ENCODE results near the gene TRAPPC3L.

Gene TRAPPC3L

DNA sequence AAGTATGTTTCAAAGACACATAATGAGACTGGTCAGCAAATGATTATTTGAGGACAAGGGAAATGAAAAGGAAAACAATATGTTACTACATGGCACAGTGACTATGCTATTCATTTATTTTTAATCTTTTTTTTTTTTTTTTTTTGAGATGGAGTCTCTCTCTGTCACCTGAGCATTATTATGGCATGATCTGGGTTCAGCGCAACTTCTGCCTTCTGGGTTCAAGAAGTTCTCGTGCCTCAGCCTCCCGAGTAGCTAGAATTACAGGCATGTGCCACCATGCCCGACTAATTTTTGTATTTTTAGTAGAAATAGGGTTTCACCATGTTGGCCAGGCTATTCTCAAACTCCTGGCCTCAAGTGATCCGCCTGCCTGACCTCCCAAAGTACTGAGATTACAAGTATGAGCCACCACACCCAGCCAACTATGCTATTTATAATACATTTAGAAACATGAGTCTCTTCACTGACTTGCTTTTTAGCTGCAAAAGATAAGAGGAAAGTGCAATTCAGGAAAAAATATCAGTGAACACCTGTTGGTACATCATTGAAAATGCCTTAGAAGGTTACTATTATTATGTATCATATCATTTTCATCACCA, 11.4 kb upstream of the TRAPPC3L start:
- DNase-seq, result no peak

DNA sequence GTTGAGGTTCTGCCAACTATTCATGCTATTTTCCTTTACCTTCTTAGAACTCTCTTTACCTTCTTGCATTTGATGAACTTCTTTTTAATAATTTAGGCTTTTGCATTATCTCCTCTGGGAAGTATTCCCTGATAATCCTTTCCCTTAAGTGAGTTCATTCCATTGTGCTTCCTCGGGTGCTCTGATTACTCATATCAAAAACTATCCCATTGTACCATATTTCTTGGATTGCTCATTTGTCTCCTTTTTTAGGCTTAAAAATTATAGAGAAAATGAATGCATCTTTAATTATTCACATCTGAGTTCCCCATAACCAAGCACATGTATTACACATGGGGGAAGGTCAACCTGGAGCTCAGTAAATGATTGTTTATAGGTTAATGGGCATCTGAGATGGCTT, 10.6 kb upstream of the TRAPPC3L start:
- no peak for DNase-seq

DNA sequence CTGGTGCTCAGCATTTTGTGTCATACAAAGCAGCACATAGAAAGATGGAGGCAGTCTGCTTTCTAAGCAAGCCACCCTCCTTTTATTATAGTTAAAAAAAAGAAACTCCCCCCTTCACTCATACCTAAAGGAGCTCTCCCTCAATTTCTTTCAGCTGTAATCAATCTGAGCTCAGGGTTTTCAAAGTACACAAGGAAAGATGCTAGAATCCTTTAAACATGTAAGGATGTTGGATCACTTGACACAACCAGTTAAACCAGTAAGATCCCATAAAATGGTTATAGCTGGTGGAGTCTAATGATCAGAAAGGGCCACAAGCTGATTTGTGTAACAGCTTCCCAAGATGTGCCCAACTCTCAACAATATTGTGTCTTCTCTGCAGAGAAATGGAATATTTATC, 8.0 kb upstream of the TRAPPC3L start, which contains the start of gene CALHM4:
Gene CALHM4 (plus strand): TSS at position 301 of the 400 bp plus-strand sequence. CDS start 43 bp downstream, at position 344.
- DNase-seq, result no peak

DNA sequence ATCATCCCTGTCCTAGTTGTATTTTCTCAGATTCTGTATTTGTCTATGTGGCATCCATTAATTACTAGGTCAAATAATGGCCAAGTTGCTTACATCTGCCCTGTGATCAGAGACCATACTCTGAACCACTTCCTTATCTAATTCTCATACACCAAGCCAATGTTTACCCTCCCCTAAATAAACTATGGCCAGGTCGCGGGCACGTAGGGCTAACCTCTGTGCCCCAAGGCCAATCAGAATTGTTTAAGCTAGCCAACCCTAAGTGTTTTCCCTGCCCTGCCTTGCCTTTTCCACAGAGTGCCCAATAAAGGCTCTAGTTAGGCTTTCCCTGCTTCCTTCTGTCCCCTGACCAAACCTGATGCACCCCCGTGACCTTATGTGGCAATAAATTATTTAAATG, 5.3 kb upstream of the TRAPPC3L start:
- no peak for DNase-seq

DNA sequence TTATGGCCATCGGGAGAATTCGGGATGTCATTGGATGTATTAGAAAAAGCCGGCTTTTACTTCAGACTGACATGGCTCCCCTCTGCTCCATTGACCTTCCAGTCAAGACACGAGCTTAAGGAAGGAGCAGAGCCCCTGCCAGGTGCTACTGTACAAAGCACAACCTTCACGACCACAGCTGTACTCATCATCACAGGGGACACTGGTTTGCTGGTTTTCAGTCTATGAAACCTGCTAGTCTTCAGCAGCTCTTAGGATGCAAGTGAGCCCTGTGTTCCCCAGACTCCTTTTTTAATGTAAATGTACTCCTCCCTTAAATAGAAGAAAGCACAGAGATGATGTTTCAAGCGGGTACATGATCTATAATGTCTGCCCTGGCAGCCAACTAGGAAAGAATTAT, 1.9 kb upstream of the TRAPPC3L start:
- DNase-seq, result no peak

DNA sequence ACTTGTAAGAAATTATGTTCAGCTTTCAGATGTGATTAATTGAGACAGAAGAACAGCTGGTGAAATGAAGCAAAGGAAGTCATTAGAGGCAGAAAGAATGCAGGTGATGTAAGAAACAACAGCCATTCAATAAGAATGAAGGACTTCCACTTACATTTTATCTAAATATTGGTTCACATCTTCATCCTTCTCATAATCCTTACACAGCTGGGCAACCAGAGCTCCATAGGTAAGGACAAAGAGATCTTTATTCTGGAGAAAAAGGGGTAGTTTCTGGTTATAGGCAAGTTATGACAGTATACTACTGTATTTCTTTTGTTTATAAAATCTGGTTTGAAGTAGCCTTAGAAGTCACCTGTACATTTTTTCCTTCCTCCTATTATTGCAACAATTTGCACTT, 2.3 kb downstream of the TRAPPC3L start:
- DNase-seq, result no peak

DNA sequence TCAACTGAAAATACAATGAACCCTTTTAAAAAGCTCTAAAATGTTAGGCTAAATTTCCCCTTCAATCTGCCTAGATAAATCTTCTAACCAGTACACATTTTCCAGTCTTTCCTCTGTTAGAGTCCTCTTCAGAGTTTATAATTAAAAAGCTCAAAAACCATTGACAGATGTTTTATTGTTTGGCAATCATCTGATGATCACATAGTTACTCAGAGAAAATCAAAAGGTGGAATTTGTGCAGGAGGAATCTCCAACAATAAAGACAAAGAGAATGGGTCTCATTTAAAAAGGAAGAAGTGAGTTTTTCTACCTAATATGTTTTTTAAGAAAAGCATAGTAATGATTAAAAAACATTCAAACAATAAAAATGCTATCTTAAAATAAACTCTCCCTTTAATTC, 3.1 kb downstream of the TRAPPC3L start:
- DNase-seq, result no peak

DNA sequence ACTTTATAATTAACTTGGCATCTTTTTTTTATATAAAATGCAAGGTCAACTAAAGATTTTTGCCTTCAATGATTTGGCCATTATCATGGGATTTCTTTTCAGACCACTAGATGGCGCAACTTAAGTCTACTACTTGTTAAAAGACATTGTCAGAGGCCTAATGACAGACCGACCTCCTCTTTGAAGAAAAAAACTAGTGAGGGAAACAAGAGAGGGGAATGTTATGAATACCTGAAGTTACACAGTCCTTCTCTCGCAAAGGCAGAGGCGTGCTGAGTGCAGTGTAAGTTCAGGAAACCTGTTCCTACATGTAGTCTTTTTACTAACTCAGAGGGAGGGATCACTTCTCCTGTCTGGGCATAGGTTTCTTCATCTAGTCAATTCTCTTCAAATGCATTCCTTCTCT, 9.3 kb downstream of the TRAPPC3L start:
- peak; percentile 87 for DNase-seq

DNA sequence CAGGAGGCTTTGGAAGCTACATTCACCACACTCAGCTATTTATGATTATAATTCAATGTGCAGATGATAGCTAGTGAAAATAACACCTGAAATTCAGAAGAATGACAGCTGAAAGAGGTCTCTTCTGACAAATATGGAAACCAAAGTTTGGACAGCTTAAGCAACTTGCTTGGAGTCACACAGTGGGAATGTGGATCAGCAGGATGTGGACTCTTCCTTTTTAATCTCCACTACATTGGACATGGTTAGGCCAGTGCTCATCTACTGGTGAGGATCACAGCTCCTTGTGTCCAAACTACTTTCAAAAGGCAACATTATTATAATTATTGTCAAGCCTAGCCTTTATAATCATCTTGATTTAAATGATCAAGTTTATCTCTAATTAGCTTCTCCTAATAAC, 10.4 kb downstream of the TRAPPC3L start:
- DNase-seq, result no peak

DNA sequence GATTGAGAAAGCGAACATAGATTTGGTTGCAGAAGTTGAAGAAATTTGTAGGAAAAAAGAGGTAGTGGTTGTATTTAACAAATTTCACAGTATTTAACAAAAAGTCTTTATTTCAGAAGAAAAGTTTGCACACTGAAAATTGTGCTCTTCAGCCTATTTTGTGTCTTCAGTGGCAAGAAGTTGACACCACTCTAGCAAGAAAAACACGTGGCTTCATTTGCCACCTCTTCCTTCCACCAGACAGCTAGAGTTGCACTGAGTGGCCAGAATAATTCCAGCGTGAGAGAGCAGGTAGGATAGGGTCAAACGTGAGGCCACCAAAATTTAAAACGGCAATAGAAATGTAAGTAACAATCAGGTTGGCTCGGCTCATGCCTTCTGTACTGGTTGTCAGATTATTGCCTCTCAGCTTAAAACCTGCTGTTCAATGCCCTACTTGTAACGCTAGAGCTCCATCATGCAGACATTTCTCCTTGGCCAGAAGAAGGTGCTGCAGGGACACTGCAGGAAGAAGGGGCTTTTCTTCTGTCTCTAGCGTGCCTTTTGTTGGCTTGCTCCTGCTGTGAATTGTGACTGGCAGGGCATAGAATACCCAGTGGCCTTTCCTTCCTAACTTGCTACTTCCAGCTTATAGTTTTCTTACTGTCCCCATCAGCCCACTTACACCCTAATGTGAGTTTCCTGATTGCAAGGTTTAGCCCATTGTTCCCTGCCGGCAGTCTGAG, 12.1 kb downstream of the TRAPPC3L start:
- DNase-seq, result no peak

DNA sequence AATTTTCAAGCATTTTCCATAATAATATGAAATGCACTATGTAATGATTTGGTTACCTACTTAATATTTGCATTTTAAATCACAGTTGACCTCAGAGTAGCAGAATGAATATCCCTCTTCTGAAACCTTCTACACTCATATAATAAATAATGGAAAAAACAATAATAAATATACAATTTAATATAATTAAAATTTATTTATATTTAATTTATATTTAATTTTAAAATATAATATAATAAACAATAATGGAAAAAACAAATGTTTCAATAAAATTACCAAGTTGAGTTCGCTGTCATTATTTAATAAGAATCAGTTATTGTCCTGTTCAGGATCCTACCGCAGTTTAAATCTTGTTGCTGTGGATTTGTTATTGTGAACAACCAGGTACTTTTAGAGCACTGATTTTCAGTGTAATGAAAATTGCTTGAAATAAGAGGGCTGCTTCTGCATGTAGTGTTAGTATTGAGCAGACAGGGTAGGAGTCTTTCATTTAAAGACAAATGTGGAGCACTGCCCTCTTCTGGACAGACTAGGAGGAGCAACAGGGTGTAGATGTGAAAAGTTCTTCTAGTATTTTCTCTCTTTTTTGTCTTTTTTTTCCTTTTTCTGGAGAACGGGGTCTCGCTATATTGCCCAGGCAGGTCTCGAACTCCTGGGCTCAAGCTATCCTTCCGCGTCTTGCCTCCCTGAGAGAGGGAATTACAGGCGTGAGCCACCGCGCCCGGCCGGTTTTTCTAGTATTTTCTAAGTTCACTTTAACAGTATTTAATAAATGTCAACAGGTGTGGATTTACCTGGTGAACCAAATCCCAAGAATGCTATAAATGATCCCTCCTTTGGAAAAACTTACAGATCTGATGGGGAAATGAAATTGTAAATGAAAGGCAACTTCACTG, 13.6 kb downstream of the TRAPPC3L start:
- peak; percentile 88 for DNase-seq

DNA sequence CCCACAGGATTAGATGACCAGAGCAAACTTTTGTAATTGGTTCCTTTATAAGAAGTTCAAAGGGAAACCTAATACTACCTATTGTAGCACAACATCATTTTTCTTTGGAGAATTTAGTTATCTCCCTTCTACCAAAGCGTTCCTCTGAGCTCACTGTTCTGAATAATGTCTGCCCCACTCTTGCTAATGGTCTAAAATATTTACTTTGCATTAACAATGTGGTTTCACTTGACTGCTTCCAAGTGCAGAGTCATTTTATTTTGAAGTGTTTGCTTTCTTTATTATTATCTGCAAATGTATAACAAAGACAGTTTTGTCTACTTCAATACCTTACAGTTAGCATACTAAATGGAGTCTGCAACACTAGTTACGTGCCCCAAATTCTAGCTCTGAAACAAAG, 15.0 kb downstream of the TRAPPC3L start:
- no peak for DNase-seq

DNA sequence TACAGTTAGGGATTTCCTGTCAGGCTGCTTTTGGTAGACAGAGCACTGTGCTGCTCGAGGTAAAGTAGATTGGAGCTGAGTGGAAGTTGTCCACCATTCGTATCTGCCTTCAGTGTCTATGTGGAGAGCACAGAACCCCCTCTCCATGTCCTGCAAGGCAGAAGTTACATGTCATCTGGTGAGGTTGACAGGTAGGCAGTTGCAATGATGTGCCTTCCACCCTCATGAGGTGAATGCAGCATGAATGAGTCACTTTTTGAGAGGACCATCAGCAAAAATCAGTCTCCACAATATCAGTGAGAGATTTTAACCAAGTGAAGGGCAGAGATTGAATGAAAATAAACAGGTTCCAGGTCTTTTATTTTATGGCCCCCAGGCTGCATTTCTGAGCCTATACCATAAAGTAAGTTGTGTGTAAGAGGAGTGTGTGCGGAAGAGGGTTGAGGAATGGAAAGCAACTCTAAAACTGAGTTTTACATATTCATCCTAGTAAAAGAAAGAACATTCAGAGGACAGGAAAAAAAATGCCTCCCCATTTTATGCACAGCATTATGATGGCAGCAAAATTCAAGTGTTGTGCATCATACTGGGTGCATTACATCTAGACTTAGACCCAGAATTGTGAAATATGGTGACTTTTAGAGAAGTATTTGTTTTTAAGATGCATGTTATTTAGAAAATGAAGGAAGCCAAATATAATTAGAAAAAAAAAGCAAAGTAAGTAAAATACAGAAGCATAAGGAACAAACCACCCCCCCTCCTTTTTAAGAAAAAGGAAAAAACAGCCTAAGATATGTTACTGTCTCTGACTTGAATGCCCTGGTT, 15.8 kb downstream of the TRAPPC3L start:
- no peak for DNase-seq

DNA sequence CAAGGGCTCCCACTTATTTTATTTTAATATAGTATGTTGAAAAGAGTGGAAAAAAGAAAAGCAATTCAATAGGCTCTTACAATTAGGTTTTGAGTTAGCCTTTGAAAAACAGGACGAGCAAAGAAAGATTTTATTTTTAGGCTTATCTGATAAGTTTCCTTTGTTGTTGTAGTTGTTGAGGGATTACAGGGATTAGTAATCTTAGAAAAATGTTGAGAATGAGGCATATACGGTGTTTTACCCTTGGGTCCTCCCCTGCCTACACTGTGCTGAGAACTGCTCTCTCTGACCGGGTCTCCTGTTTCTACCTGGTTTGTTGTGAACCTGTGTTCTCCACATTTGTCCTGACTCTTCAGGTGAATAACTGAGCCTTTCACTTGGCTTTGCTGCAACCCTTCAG, 16.7 kb downstream of the TRAPPC3L start:
- DNase-seq, result no peak

DNA sequence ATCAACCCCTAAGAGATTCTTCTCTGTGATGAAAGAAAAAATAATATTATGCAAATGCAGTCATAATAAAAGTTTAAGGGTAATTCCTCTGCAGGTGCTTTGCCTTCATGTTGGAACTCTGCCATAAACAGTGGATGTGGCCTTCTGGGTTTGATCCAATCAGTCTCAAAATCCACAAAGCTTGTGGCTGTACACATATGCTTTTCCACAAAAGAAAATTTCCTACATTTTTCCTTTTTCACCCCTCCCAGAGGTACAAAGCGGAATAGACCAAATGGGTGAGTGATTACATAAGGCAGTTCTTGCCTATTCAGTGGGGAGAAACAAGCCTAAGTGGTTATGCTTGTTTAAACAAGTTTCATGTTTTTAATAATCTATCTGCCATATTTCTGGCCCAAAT, 17.4 kb downstream of the TRAPPC3L start:
- DNase-seq, result no peak

DNA sequence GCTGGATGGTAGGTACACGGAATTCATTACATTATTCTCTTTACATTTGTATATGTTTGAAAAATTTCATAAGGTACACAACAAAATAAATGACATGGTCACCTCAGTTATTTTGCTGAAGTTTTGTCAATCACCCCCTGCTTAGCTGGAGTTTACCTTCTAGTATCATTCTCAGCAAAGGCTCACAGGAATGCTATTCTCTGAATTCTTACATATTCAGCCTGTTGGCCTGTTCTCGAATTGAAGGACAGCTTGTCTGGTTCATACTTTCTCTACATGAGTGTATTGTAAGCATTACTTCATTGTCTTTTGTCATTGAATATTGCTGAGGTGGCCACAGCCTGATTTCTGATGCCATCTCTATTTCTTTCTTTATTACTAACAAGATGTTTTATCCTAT, 21.2 kb downstream of the TRAPPC3L start:
- DNase-seq, result no peak

DNA sequence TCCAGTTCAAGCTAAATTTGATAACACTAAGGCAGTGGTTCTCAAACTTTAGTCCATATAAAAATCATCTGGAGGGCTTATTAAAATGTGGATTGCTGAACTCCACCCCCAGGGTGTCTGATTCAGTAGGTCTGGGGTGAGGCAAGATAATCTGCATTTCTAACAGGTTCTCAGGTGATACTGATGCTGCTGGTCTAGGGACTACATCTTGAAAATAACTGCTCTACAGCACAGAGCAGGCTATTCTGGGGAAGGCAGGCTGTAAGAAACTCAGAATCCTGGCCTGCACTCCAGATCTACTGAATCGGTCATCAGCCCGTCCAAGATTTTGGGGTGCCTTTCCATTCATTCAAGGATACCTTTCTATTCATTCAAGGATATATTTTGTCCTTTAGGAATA, 22.6 kb downstream of the TRAPPC3L start:
- no peak for DNase-seq

DNA sequence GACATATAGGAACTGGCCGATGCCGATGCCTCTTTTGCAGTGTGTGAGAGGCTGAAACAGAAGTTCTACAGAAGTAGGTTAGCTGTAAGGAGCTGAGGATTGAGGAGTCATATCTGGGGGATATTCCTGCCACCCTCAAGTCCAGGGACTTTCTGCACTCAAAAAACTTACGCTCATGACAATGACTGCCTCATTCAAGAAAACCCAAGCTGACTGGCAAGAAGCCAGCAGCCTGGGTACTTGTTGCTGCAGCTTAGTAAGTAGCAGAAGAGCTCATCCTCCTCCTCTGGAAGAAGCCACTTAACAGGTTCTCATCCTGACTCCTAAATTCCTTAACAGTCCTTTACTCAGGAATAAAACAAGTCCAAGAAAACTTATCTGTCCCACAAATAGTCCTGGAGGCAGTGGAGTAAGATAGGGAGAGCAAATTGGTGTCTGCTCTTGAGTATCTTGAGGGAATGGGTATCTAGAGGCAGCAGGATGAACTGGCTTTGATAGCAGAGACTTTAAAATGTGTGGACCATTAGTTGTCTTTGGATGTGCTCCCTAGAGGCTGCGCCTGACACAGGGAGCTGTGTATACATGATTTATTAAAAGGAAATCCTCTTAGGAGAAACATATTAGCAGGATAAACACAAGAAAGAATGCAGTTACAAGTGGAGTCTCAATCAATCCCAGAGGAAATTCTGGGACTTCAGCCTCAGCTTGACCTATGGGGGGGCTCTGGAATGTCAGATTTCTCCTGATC, 26.7 kb downstream of the TRAPPC3L start:
- DNase-seq, result peak; percentile 31

DNA sequence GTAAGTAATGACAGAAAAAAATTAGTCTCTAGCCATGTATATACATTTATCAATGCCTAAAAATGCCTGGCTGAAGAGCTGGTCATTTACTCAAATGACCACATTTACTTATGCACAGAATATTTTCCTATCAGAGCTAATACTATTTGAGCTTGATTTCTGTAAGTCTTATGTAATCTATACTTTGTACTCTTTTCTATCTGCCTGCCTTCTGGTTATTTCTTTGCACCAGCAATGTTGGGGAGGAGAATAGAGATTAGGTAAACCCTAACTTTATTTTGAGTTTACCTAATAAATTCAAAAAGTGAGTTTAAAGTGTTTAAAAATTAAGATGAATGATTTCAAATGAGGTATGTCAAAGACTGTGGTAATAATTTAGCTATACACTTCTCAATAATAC, 30.3 kb downstream of the TRAPPC3L start:
- DNase-seq, result no peak

DNA sequence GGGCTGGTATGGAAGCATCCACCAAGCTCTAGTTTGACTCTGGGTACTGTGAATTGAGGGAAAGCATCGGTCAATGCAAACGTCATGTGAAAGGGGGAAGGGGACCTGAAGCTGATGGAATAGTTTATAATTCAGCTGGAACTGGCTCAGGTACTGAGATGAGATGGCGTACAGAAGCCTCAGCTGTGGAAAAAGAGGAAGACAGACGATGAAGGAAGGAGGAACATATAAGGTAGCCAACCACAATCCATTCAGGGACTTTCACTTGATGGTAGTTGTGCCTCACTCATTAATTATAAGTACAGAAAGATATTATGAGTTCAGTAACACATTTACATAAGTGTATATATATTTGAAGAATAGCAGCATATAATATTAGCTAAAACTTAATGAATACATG, 31.4 kb downstream of the TRAPPC3L start:
- peak; percentile 16 for DNase-seq

DNA sequence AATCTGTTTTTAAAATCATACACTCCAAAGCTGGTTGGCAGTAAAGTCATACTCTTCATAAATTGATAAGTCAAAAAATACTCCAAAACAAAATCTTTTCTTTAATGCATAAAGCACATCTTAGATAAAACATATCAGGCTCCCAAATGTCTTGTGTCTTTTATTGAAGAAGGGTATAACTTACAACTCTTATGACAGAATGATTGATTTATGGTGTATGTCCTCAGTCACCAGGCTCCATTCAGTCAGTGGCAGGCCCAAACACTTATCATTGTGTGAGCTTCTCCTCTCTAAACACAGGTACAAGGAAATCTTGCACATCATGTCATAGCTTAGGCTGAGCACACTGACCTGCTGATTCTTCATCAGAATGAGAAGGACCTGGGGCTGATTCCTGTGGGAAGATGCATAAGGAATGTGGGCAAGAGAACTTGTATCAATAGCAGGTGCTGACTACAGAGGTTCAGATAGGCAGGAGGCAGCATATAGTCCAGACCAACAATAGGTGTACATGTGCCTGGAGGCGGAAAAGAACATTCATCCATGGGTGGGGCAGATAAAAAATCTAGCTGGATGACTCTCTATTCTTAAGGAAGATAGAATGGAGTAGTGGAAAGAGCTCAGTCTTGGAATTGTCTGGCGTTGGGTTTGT, 32.1 kb downstream of the TRAPPC3L start:
- DNase-seq, result no peak

DNA sequence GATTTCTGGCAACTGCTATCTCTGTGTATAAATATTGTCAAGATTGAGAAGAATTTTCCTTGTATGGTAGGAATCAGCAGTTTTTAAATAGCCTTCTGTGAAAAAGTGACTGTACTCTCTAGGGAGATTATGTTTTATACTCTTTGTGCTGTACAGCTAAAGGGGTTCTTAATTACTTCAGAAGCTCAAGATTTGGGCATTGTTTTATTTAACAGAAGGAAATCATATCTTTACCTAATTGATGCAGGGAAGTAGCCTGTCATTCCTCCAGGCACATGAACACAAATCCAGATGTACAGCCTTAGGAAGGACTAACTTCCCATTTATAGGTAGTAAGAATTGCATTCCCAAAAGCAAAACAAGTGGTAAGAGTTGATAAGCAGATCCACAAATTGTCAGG, 32.8 kb downstream of the TRAPPC3L start:
- DNase-seq, result no peak

Measured in hematopoietic multipotent progenitor cell treated with erythropoietin and hydrocortisone succinate and interleukin-3 and kit ligand, for 4 days (in vitro differentiated cells).